Neural crest cell (in vitro differentiated cells): ENCODE data around the gene CYBRD1. TPM values are rescaled to one million over a fixed set of nuclear protein-coding genes. Genes with fewer than 3 reads are reported as not detected.

Source experiments
- DNase-seq: peaks from one replicate; pipeline ENCODE4 v3.0.0; 2021; ENCODE audit warnings: low read depth, mixed read lengths, low spot score
- H3K27ac Mint-ChIP-seq: one replicate; pipeline ENCODE4 v1.8.0; 2021; ENCODE audit warnings: mild to moderate bottlenecking, mixed read lengths; ENCODE audit not compliant: unreplicated experiment
- H3K27me3 Mint-ChIP-seq: 2 replicates; pipeline ENCODE4 v1.8.0; 2021; ENCODE audit warnings: low read depth, mild to moderate bottlenecking, mixed read lengths
- H3K36me3 Mint-ChIP-seq: 2 replicates; pipeline ENCODE4 v1.8.0; 2021; ENCODE audit warnings: low read depth, mild to moderate bottlenecking, mixed read lengths
- H3K4me1 Mint-ChIP-seq: 2 replicates; pipeline ENCODE4 v1.8.0; 2021; ENCODE audit warnings: mixed read lengths
- H3K4me3 Mint-ChIP-seq: one replicate; pipeline ENCODE4 v1.8.0; 2021; ENCODE audit warnings: mild to moderate bottlenecking, mixed read lengths
- H3K9me3 Mint-ChIP-seq: 2 replicates; pipeline ENCODE4 v1.8.0; 2021; ENCODE audit warnings: mixed read lengths
- CTCF ChIP-seq: fragments of 200-600 bp; sonication (generic); conservative IDR thresholded peaks from 2 replicates; pipeline ENCODE4 v1.5.0; 2021; ENCODE audit warnings: antibody characterized with exemption, mild to moderate bottlenecking
- total RNA-seq: library from RNA; stranded (reverse); gene quantifications from 2 replicates; pipeline ENCODE4 v1.2.1, GENCODE V29; 2021

The CYBRD1 gene
- total RNA-seq, 1 donor from 2014 or later, result 11.8 TPM

GRCh38 chr2:171554991-171555615 is 32.8 kb downstream of the CYBRD1 start:
- no peak for TF ChIP-seq CTCF
- H3K27ac Mint-ChIP-seq, result no peak overlapping the region
- no peak overlapping the region for H3K4me3 Mint-ChIP-seq
- DNase-seq, result no peak
- no peaks in the 10 kb centered on the region for H3K36me3 Mint-ChIP-seq
- peaks cover 6% of the 10 kb centered on the region for H3K4me1 Mint-ChIP-seq
- no peaks in the 10 kb centered on the region for H3K9me3 Mint-ChIP-seq
- no peaks in the 10 kb centered on the region for H3K27me3 Mint-ChIP-seq

GRCh38 chr2:171557363-171557762 is 35.1 kb downstream of the CYBRD1 start:
- Mint-ChIP-seq H3K4me1 (peaks cover 6% of the 10 kb centered on the region), H3K9me3 (no peaks in the 10 kb centered on the region), H3K36me3 (no peaks in the 10 kb centered on the region), H3K27ac (no peak overlapping the region), H3K4me3 (no peak overlapping the region), H3K27me3 (no peaks in the 10 kb centered on the region)
- TF ChIP-seq CTCF, result no peak
- no peak for DNase-seq

- Mint-ChIP-seq H3K27me3 (peaks cover 3% of the 10 kb centered on the region), H3K4me3 (no peak overlapping the region), H3K27ac (no peak overlapping the region), H3K4me1 (no peaks in the 10 kb centered on the region), H3K36me3 (no peaks in the 10 kb centered on the region), H3K9me3 (no peaks in the 10 kb centered on the region)
- no peak for DNase-seq
- no peak for TF ChIP-seq CTCF
Observed at GRCh38 chr2:171563301-171563700, 41.0 kb downstream of the CYBRD1 start.

- Mint-ChIP-seq H3K27ac (no peak overlapping the region), H3K36me3 (no peaks in the 10 kb centered on the region), H3K9me3 (no peaks in the 10 kb centered on the region), H3K4me1 (no peaks in the 10 kb centered on the region), H3K27me3 (peaks cover 3% of the 10 kb centered on the region), H3K4me3 (no peak overlapping the region)
- DNase-seq, result no peak
- no peak for TF ChIP-seq CTCF
Observed at GRCh38 chr2:171564463-171564862, 42.2 kb downstream of the CYBRD1 start.

- H3K4me1 Mint-ChIP-seq, result no peaks in the 10 kb centered on the region
- H3K4me3 Mint-ChIP-seq, result no peak overlapping the region
- no peaks in the 10 kb centered on the region for H3K36me3 Mint-ChIP-seq
- no peak for TF ChIP-seq CTCF
- no peaks in the 10 kb centered on the region for H3K9me3 Mint-ChIP-seq
- H3K27ac Mint-ChIP-seq, result no peak overlapping the region
- DNase-seq, result no peak
- peaks cover 3% of the 10 kb centered on the region for H3K27me3 Mint-ChIP-seq
Observed at GRCh38 chr2:171566057-171566456, 43.8 kb downstream of the CYBRD1 start.
